Measurements from ENCODE around the gene PDAP1. TPM values are rescaled to one million over a fixed set of nuclear protein-coding genes. Genes with fewer than 3 reads are reported as not detected.
"Not testable (repeated sequence)": the region's sequence is repeated elsewhere in the genome, so short reads cannot be mapped to it uniquely, and the experiment has no call there.

Gene PDAP1
- total and polyA plus RNA-seq, 8 donors, result 27.8 to 84.6 (median 39.8) TPM

DNA sequence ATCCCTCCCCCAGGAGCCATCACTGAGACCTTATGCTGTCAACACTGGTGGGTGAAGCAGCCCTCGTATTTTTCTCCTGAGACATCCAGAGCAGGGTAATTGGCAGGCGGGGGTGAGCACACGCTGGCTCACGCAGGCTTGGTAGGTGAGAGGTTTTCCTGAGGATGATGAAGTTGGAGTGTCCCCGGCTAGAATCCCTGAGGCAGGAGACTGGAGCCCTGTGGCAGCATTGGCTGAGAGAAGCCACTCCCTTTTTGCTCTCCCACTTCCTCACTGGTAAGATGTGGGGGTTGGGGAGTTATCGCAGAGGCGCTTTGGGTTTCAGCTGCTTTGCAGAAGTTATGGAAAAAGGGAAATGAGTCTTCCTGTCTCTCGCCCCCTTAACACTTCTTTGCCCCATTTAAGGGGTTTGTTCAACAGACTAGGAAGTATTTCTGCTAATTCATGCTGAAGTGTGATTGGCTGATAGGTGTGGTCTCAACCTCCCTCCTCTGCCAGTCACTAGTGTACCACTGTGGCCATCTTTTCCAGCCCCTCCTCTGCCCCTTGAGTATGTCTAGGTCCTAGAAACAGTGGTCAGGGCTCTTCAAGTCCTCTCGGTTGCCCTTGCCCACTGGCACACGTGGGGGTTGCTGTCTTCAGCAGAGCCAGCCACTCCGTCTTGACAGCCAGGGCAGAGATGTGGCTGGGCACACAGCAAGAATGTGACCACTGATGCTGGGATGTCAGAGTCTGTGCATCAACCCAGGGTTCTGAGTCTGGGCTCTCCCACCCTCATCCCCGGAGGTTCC, 28.2 kb downstream of the PDAP1 start:
- Histone ChIP-seq H3K4me3 (peak overlapping the region in 1 of 4 donors; percentile 13), H3K36me3 (no peaks in the 10 kb centered on the region), H3K9me3 (no peaks in the 10 kb centered on the region), H3K27ac (peak overlapping the region in 3 of 4 donors; percentile 5 to 53 (median 48)), H3K4me1 (peaks cover 0 to 4% (median 0%) of the 10 kb centered on the region in 3 donors), H3K27me3 (no peaks in the 10 kb centered on the region)
- FAIRE-seq (no peak), ATAC-seq (peak in 2 of 4 donors; percentile 43 to 51), DNase-seq (no peak)
- intact Hi-C loops (cut with DNase I), result no loop called here
- TF ChIP-seq, protein P1, sequence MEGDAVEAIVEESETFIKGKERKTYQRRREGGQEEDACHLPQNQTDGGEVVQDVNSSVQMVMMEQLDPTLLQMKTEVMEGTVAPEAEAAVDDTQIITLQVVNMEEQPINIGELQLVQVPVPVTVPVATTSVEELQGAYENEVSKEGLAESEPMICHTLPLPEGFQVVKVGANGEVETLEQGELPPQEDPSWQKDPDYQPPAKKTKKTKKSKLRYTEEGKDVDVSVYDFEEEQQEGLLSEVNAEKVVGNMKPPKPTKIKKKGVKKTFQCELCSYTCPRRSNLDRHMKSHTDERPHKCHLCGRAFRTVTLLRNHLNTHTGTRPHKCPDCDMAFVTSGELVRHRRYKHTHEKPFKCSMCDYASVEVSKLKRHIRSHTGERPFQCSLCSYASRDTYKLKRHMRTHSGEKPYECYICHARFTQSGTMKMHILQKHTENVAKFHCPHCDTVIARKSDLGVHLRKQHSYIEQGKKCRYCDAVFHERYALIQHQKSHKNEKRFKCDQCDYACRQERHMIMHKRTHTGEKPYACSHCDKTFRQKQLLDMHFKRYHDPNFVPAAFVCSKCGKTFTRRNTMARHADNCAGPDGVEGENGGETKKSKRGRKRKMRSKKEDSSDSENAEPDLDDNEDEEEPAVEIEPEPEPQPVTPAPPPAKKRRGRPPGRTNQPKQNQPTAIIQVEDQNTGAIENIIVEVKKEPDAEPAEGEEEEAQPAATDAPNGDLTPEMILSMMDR (IDR thresholded peaks at IDR 0.05), result no peak
- WGBS, 2 donors, result 77 to 82% methylated on average over 12 of the region's 12 CpGs

DNA sequence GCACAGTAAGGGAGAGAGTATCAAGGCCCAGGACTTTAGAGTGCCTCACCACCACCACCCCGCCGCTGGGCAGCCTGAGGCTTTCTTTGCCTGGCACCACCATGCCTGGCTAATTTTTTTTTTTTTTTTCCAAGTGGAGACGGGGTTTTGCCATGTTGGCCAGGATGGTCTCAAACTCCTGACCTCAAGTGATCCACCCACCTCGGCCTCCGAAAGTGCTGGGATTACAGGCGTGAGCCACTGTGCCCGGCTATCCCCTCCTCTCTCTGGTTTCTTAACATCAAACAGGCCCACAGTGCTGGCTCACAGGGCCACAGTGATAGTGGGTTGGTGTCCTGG, 28.7 kb downstream of the PDAP1 start:
- H3K4me1 ChIP-seq; FAIRE-seq; intact Hi-C loops (cut with DNase I); ATAC-seq; H3K27me3 ChIP-seq; H3K9me3 ChIP-seq; H3K36me3 ChIP-seq; DNase-seq: not testable (repeated sequence)
- Histone ChIP-seq H3K27ac (peak overlapping the region in 3 of 4 donors; percentile 5 to 53 (median 48)), H3K4me3 (peak overlapping the region in 1 of 4 donors; percentile 13)
- WGBS, 2 donors, result 83 to 88% methylated on average over 7 of the region's 7 CpGs

GRCh38 chr7:99379043-99379577, 29.3 kb downstream of the PDAP1 start:
- DNase-seq, result peak in 1 of 6 donors; percentile 58

GRCh38 chr7:99375070-99375807, 33.2 kb downstream of the PDAP1 start:
- peak overlapping the region; percentile 62 to 78 (median 66) for H3K27ac ChIP-seq
- WGBS, 2 donors, result 4 to 8% methylated on average over 41 to 58 of the region's 58 CpGs
- ATAC-seq (peak; percentile 74 to 83 (median 78)), DNase-seq (peak; percentile 66 to 89 (median 75)), FAIRE-seq (no peak)
- no peaks in the 10 kb centered on the region for H3K27me3 ChIP-seq
- TF ChIP-seq, protein P1 (IDR thresholded peaks at IDR 0.05), result no peak
- H3K36me3 ChIP-seq, result no peaks in the 10 kb centered on the region
- H3K4me3 ChIP-seq, result peak overlapping the region; percentile 61 to 97 (median 89)
- peaks cover 0 to 12% (median 0%) of the 10 kb centered on the region in 3 donors for H3K4me1 ChIP-seq
- H3K9me3 ChIP-seq, result no peaks in the 10 kb centered on the region
- intact Hi-C loops (cut with DNase I), result no loop called here

More at GRCh38 chr7:99379043-99379577, 29.3 kb downstream of the PDAP1 start:
- TF ChIP-seq, protein P1 (IDR thresholded peaks at IDR 0.05), result no peak
- FAIRE-seq (no peak), ATAC-seq (peak in 2 of 4 donors; percentile 39 to 40)
- peak overlapping the region in 2 of 4 donors; percentile 26 to 53 for H3K27ac ChIP-seq
- H3K4me3 ChIP-seq, result no peak overlapping the region
- H3K4me1 ChIP-seq, result peaks cover 0 to 4% (median 0%) of the 10 kb centered on the region in 3 donors
- WGBS, 2 donors, result 73 to 83% methylated on average over 7 of the region's 7 CpGs
- H3K9me3 ChIP-seq, result no peaks in the 10 kb centered on the region
- H3K36me3 ChIP-seq, result no peaks in the 10 kb centered on the region
- intact Hi-C loops (cut with DNase I), result no loop called here
- no peaks in the 10 kb centered on the region for H3K27me3 ChIP-seq

All from pancreas (tissue), 10 donors.